AG04449 (cell line): ENCODE data around the gene OXCT1.

Experiments used
- CTCF ChIA-PET: fragments of 350-600 bp; formaldehyde crosslinking; extraction: SDS; loops from one replicate; lab custom pipeline; 2021; ENCODE audit warnings: antibody characterized with exemption; lab: Yijun Ruan, JAX
- POLR2A ChIA-PET: fragments of 400-600, 350-600 bp; formaldehyde crosslinking; extraction: SDS; loops from one replicate; lab custom pipeline; 2020; ENCODE audit warnings: antibody characterized with exemption, inconsistent platforms; lab: Yijun Ruan, JAX
- DNase-seq: peaks from one replicate; pipeline ENCODE4 v3.0.0-alpha.2; 2010; ENCODE audit warnings: low read depth, low spot score
- H3K4me3 ChIP-seq: 2 replicates; pipeline ENCODE4 v1.5.1; 2011; ENCODE audit warnings: low read depth, mild to moderate bottlenecking, control low read depth, low read length
- CTCF ChIP-seq: IDR thresholded peaks from one replicate; pipeline ENCODE4 v1.5.1; 2011; ENCODE audit warnings: mild to moderate bottlenecking, moderate library complexity, low read length, control low read depth, inconsistent platforms; ENCODE audit not compliant: insufficient read depth; ENCODE audit errors: missing control alignments

OXCT1 gene

DNA sequence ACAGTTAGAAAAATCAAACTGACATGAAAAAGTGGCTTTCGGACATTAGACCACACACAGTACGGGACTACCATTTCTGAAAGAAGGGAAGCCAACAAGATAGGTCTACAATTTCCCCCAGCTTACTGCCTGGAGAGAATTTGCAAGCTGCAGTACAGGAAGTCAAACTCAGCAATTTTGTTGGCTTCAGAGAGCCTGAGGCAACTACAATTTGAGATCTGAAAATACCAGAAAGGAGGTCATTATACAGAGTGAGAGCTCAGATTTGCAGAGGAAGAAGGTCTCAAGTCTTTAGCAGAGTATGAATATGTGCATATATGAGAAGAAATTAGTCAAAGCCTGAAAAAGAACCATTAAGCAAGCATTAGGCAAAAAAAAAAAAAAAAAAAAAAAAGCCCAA, 83.0 kb downstream of the OXCT1 start:
- TF ChIP-seq CTCF = no peak
- DNase-seq = no peak
- ChIA-PET POLR2A (no interaction called here), CTCF (interaction anchor here (0.9 to 1.4 kb wide), 4 partner anchors 10 to 882 kb away, joined by 3 read pairs; no protein-coding TSS in a partner anchor)
- no peak overlapping the region for H3K4me3 ChIP-seq

DNA sequence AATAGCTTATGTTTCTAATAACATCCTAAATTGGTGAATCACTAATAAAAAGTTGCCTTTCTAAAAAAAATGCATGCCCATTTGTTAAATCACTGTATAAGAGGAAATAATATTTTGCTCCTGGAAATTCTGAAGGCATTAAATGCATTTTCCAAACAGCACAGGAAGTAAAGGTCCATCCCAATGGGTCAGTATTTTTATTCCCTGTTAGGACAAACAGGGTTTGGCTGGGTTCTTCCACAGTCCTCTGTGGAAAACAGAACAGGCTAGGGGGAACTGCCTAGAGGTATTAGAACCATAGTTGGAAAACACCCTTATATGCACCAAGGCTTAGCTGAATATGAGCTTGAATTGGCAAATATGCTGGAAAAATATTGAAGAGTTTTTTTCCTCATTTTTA, 85.2 kb downstream of the OXCT1 start:
- CTCF ChIA-PET = interaction anchor here (1.0 to 1.3 kb wide), 3 partner anchors 9 to 72 kb away, joined by 3 to 5 read pairs (median 4); no protein-coding TSS in a partner anchor
- H3K4me3 ChIP-seq = no peak overlapping the region
- POLR2A ChIA-PET = no interaction called here
- DNase-seq = no peak
- TF ChIP-seq CTCF = no peak

DNA sequence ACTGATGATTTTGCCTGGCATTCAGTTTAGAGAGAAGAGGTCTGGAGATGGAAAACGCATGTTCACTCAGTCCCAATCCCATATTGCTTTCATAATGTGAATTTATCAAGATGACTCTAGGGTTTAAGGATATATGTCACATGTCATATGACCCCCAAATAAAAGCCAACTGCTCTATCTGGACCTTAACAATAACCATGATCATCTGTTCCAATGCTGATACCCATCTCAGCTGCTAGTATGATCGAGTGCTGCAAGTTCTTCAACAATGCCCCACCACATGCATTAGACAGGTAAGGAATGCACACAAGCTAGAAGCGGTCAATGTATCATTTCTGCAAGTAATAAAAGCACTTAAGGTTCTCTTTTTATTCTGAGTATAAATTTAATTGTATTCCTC, 91.8 kb downstream of the OXCT1 start:
- no peak overlapping the region for H3K4me3 ChIP-seq
- CTCF ChIA-PET = no interaction called here
- POLR2A ChIA-PET = no interaction called here
- no peak for DNase-seq
- no peak for TF ChIP-seq CTCF

DNA sequence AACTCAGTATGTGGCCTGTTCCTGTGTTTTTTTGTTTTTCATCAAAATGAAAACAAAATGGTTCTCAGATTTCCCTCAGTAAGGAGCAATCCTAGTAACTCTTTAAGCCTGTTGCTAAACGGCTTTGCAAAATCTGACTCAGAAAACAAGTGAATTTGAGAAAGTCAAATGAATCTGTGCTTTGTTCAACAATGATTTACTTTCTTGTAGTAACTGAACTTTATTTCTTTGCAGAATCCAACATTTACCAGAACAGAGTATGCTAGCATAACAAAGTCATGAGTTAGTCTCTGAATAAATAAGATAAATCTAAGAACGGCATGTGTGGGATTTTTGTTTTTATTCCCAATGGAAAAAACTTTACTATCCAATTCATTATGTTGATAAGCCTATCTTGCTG, 93.8 kb downstream of the OXCT1 start:
- TF ChIP-seq CTCF = no peak
- CTCF ChIA-PET = interaction anchor here (1.1 to 1.7 kb wide), 4 partner anchors 9 to 21 kb away, joined by 3 to 5 read pairs (median 4); no protein-coding TSS in a partner anchor
- POLR2A ChIA-PET = no interaction called here
- no peak for DNase-seq
- no peak overlapping the region for H3K4me3 ChIP-seq

DNA sequence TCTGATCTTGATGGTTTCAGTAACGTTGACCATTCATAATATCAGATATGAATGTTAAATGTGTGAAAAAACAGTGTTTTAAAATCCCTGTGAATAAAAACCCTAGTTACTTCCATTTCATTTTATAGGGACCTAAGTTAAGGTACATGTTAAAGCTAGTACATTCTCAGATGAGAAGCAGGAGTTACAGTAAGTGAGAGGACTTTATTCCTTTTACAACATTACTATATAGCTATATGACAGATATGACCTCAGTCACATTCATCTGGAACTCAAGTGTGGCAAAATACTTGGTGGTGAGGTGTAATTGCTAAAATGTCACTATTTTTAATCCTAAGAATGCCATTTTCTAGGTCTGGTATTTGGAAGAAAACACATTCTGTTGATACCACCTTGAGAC, 96.4 kb downstream of the OXCT1 start:
- TF ChIP-seq CTCF = no peak
- no peak for DNase-seq
- POLR2A ChIA-PET = no interaction called here
- CTCF ChIA-PET = no interaction called here
- H3K4me3 ChIP-seq = no peak overlapping the region

- no peak for TF ChIP-seq CTCF
- ChIA-PET CTCF (no interaction called here), POLR2A (no interaction called here)
- H3K4me3 ChIP-seq = no peak overlapping the region
- DNase-seq = no peak
Measured at GRCh38 chr5:41772785-41773442, 97.3 kb downstream of the OXCT1 start.
